Vagina (tissue), 2 donors: ENCODE measurements around the gene LY6G6D.

Source experiments
- CTCF ChIP-seq, 3 experiments: fragments of 450-650 bp in 2 of 3; fragments of 200-600 bp in 1 of 3; sonication (generic) in 1 of 3; IDR thresholded peaks; one replicate each; pipeline ENCODE4 v1.5.1; 2017 to 2019; ENCODE audit warnings: antibody characterized with exemption in 3 of 3, mild to moderate bottlenecking in 2 of 3, moderate library complexity in 2 of 3
- POLR2AphosphoS5 ChIP-seq, 2 donors: sonication (generic); formaldehyde crosslinking; IDR thresholded peaks; one replicate each; pipeline ENCODE4 v1.9.0; 2017; ENCODE audit warnings: antibody characterized with exemption in 2 of 2, mild to moderate bottlenecking in 2 of 2, low read depth in 1 of 2; ENCODE audit not compliant: insufficient read depth in 1 of 2

GRCh38 chr6:31676322-31676903, 38.7 kb upstream of the LY6G6D start:
- TF ChIP-seq POLR2AphosphoS5 (IDR thresholded peaks at IDR 0.05; ENCODE audit: insufficient read depth in 1 of 2, low read depth in 1 of 2) (no peak), CTCF (IDR thresholded peaks at IDR 0.05) (no peak)
